H9 (cell line): Measurements from ENCODE around the gene TFIP11. TPM values are rescaled to one million over a fixed set of nuclear protein-coding genes. Genes with fewer than 3 reads are reported as not detected.

Experiments
- DNase-seq: peaks from one replicate; pipeline ENCODE4 v3.0.0-alpha.2; 2017
- H2AFZ ChIP-seq: one replicate; pipeline ENCODE4 v1.6.1; 2013; ENCODE audit warnings: mild to moderate bottlenecking, low read length, control low read depth, moderate library complexity
- H2AK5ac ChIP-seq: 2 replicates; pipeline ENCODE4 v1.6.1; 2013; ENCODE audit warnings: low read length, control low read depth, mixed read lengths; ENCODE audit not compliant: insufficient read length
- H2BK120ac ChIP-seq: one replicate; pipeline ENCODE4 v1.6.1; 2013; ENCODE audit warnings: low read depth, mild to moderate bottlenecking, low read length, control low read depth, inconsistent platforms; ENCODE audit not compliant: poor library complexity, severe bottlenecking
- H2BK12ac ChIP-seq: 2 replicates; pipeline ENCODE4 v1.6.1; 2013; ENCODE audit warnings: low read length, control low read depth, mixed read lengths, low read depth; ENCODE audit not compliant: insufficient read length
- H2BK15ac ChIP-seq: 2 replicates; pipeline ENCODE4 v1.6.1; 2013; ENCODE audit warnings: low read depth, low read length, control low read depth
- H2BK20ac ChIP-seq: one replicate; pipeline ENCODE4 v1.6.1; 2013; ENCODE audit warnings: low read depth, mild to moderate bottlenecking, low read length, control low read depth, inconsistent platforms; ENCODE audit not compliant: poor library complexity, severe bottlenecking
- H2BK5ac ChIP-seq: 2 replicates; pipeline ENCODE4 v1.6.1; 2013; ENCODE audit warnings: low read length, control low read depth, mixed read lengths; ENCODE audit not compliant: insufficient read length
- H3K14ac ChIP-seq: 2 replicates; pipeline ENCODE4 v1.6.1; 2013; ENCODE audit warnings: low read length, control low read depth; ENCODE audit not compliant: insufficient read depth
- H3K18ac ChIP-seq: 2 replicates; pipeline ENCODE4 v1.6.1; 2013; ENCODE audit warnings: low read depth, mild to moderate bottlenecking, mixed read lengths, low read length, control low read depth; ENCODE audit not compliant: insufficient read length
- H3K23ac ChIP-seq: 2 replicates; pipeline ENCODE4 v1.6.1; 2013; ENCODE audit warnings: low read length, control low read depth, mixed read lengths, low read depth; ENCODE audit not compliant: insufficient read length
- H3K23me2 ChIP-seq: 2 replicates; pipeline ENCODE4 v1.6.1; 2013; ENCODE audit warnings: low read depth, mild to moderate bottlenecking, mixed read lengths, low read length, control low read depth; ENCODE audit not compliant: insufficient read length, poor library complexity, severe bottlenecking
- H3K27ac ChIP-seq: 2 replicates; pipeline ENCODE4 v1.5.1; 2013; ENCODE audit warnings: low read length, control low read depth, mixed read lengths, low read depth; ENCODE audit not compliant: insufficient read length
- H3K27me3 ChIP-seq: 2 replicates; pipeline ENCODE4 v1.6.1; 2013; ENCODE audit warnings: low read length, control low read depth, inconsistent platforms; ENCODE audit not compliant: insufficient read depth
- H3K4ac ChIP-seq: 2 replicates; pipeline ENCODE4 v1.6.1; 2013; ENCODE audit warnings: low read depth, mild to moderate bottlenecking, control low read depth, inconsistent platforms, low read length, moderate library complexity
- H3K4me1 ChIP-seq: 2 replicates; pipeline ENCODE4 v1.6.1; 2013; ENCODE audit warnings: low read length, control low read depth, inconsistent platforms; ENCODE audit not compliant: insufficient read depth
- H3K4me2 ChIP-seq: 2 replicates; pipeline ENCODE4 v1.6.1; 2013; ENCODE audit warnings: low read length, control low read depth, mixed read lengths; ENCODE audit not compliant: insufficient read length, insufficient read depth
- H3K56ac ChIP-seq: 2 replicates; pipeline ENCODE4 v1.6.1; 2013; ENCODE audit warnings: low read depth, mild to moderate bottlenecking, mixed read lengths, low read length, control low read depth; ENCODE audit not compliant: insufficient read length
- H3K79me1 ChIP-seq: 2 replicates; pipeline ENCODE4 v1.6.1; 2013; ENCODE audit warnings: low read depth, mild to moderate bottlenecking, moderate library complexity, low read length, control low read depth, inconsistent platforms; ENCODE audit not compliant: insufficient read depth, poor library complexity, severe bottlenecking
- H3K79me2 ChIP-seq: 2 replicates; pipeline ENCODE4 v1.6.1; 2013; ENCODE audit warnings: low read length, control low read depth, inconsistent platforms; ENCODE audit not compliant: insufficient read depth
- H3K9ac ChIP-seq: 2 replicates; pipeline ENCODE4 v1.6.1; 2013; ENCODE audit warnings: low read length, control low read depth, mixed read lengths; ENCODE audit not compliant: insufficient read length; ENCODE audit errors: extremely low read depth
- H3K9me3 ChIP-seq: one replicate; pipeline ENCODE4 v1.6.1; 2013; ENCODE audit warnings: low read depth, low read length, inconsistent platforms; ENCODE audit not compliant: control insufficient read depth
- H3T11ph ChIP-seq: one replicate; pipeline ENCODE4 v1.6.1; 2013; ENCODE audit warnings: mild to moderate bottlenecking, low read length, control low read depth, inconsistent platforms
- H4K20me1 ChIP-seq: one replicate; pipeline ENCODE4 v1.6.1; 2013; ENCODE audit not compliant: control insufficient read depth, insufficient read length, insufficient read depth
- H4K5ac ChIP-seq: 2 replicates; pipeline ENCODE4 v1.6.1; 2013; ENCODE audit warnings: low read depth, mild to moderate bottlenecking, mixed read lengths, low read length, control low read depth; ENCODE audit not compliant: insufficient read length
- H4K8ac ChIP-seq: replicated peaks from 2 replicates; pipeline ENCODE4 v1.6.1; 2013; ENCODE audit warnings: low read length, control low read depth, mixed read lengths, low read depth; ENCODE audit not compliant: insufficient read length
- H4K91ac ChIP-seq: 2 replicates; pipeline ENCODE4 v1.6.1; 2013; ENCODE audit warnings: low read depth, mild to moderate bottlenecking, moderate library complexity, mixed read lengths, low read length, control low read depth; ENCODE audit not compliant: insufficient read length
- H3K27ac Mint-ChIP-seq, 3 experiments: 2 replicates in 2 of 3; 3 replicates in 1 of 3; pipeline ENCODE4 v1.8.0; 2020 to 2021; ENCODE audit warnings: mixed read lengths in 3 of 3, mild to moderate bottlenecking in 1 of 3, moderate library complexity in 1 of 3
- H3K27me3 Mint-ChIP-seq: 2 replicates; pipeline ENCODE4 v1.8.0; 2021; ENCODE audit warnings: low read depth, mild to moderate bottlenecking, moderate library complexity, mixed read lengths
- H3K36me3 Mint-ChIP-seq, 3 experiments: 2 replicates in 2 of 3; 3 replicates in 1 of 3; pipeline ENCODE4 v1.8.0; 2020 to 2021; ENCODE audit warnings: low read depth in 3 of 3, mixed read lengths in 3 of 3; ENCODE audit not compliant: insufficient read depth in 1 of 3
- H3K4me1 Mint-ChIP-seq, 2 experiments: 2 replicates each; pipeline ENCODE4 v1.8.0; 2020; ENCODE audit warnings: mixed read lengths in 2 of 2
- H3K4me3 Mint-ChIP-seq, 2 experiments: 2 replicates in 1 of 2; 3 replicates in 1 of 2; pipeline ENCODE4 v1.8.0; 2020 to 2021; ENCODE audit warnings: mild to moderate bottlenecking in 2 of 2, mixed read lengths in 2 of 2, moderate library complexity in 1 of 2
- H3K9me3 Mint-ChIP-seq, 2 experiments: 2 replicates in 1 of 2; 3 replicates in 1 of 2; pipeline ENCODE4 v1.8.0; 2020; ENCODE audit warnings: mild to moderate bottlenecking in 2 of 2, mixed read lengths in 2 of 2, moderate library complexity in 1 of 2
- WGBS: extraction: QIAGEN DNeasy Blood & Tissue Kit; methylation state at CpG from one replicate; pipeline ENCODE4 v1.1.7; 2013; ENCODE audit warnings: missing lambda C conversion rate, low lambda C conversion rate, mixed read lengths; ENCODE audit not compliant: insufficient read length; ENCODE audit errors: extremely low coverage; 5-methylcytosine and 5-hydroxymethylcytosine counted together
- long read RNA-seq: library from polyadenylated mRNA; unstranded; transcript quantifications from one replicate; pipeline ENCODE4 v2.0.0, GENCODE V29; 2020
- total RNA-seq: library from RNA; stranded (reverse); gene quantifications from 2 replicates; pipeline ENCODE4 v1.2.1, GENCODE V29; 2021
- TF ChIP-seq, protein P1 (sequence below): fragments of 200-600 bp; sonication (generic); conservative IDR thresholded peaks from 3 replicates; pipeline ENCODE4 v1.8.0; 2021; ENCODE audit warnings: antibody characterized with exemption, mild to moderate bottlenecking

The TFIP11 gene
- total RNA-seq: 36.4 and 37.7 TPM in 2 replicates
- long read RNA-seq, transcript TFIP11-201 (16 exons, 2,896 nt): minor isoform, 10 of 394 reads
- long read RNA-seq, transcript TFIP11-204 (15 exons, 3,586 nt): major isoform, 296 of 394 reads
- long read RNA-seq, transcript TFIP11-203 (14 exons, 2,974 nt): minor isoform, 28 of 394 reads
- long read RNA-seq, partial matches to known transcripts: 22 of 394 reads
- long read RNA-seq, other reads (novel, unspliced or antisense): 38 of 394 reads

DNA sequence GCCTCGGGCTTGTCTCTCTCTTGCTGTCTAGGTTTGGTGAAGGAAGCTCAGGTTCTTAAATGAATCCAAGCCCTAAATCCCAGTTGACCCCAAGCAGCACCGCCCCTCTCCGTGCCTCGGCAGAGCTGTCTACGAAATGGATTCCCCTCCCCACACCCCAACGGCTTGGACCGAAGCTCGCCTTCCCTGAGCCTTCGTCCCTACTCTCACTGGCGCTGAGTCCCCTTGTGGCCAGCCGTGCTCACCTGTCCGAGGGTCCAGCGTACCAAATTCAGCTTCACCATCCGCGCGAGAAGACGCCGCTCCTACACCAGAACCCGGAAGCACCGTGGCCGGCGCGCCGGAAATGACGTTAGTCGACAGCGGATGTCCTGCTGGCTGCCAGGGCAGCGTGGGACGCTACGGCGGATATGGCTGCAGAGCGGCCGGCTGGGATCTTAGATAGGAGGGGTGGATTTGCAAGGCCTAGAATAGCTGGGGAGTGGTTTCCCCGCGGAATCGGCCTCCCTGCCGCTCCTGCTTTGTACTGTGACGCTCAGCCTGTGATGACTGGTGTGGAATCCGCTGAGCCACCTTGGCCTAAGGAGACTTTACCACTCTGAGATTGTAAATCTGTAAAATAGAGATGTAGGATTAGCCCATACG is at the start of gene TFIP11:
TSS of gene TFIP11 (minus strand) at position 325 of the 645 bp plus-strand sequence. CDS start 2,201 bp downstream, outside the sequence.
- Histone ChIP-seq H4K91ac (no peak within 1 kb of the TSS), H2BK15ac (no peak within 1 kb of the TSS), H3K4me1 (peaks cover 3% of the 10 kb centered on the region), H2AK5ac (no peak within 1 kb of the TSS), H3K23ac (no peak within 1 kb of the TSS), H3K79me2 (peaks cover 3% of the 10 kb centered on the region; the same call in 1 of the 2 replicates), H3K18ac (no peak within 1 kb of the TSS), H3K14ac (peak within 1 kb of the TSS; percentile 65; the same call in 1 of the 2 replicates), H4K8ac (no peak within 1 kb of the TSS), H3K9me3 (no peaks in the 10 kb centered on the region), H3K9ac (peak within 1 kb of the TSS; percentile 88), H2BK20ac (no peak within 1 kb of the TSS), H2BK120ac (no peak within 1 kb of the TSS), H2AFZ (no peak within 1 kb of the TSS), H3K23me2 (peaks cover 10% of the 10 kb centered on the region), H3K79me1 (no peaks in the 10 kb centered on the region), H4K5ac (no peak within 1 kb of the TSS), H3K27me3 (no peaks in the 10 kb centered on the region), H3K56ac (no peak within 1 kb of the TSS), H3K4ac (no peak within 1 kb of the TSS), H3K27ac (no peak within 1 kb of the TSS), H4K20me1 (no peaks in the 10 kb centered on the region), H3T11ph (no peak within 1 kb of the TSS), H2BK5ac (no peak within 1 kb of the TSS), H3K4me2 (peak within 1 kb of the TSS; percentile 94), H2BK12ac (no peak within 1 kb of the TSS)
- peak within 1 kb of the TSS; percentile 98 to 99 (median 99) for H3K27ac Mint-ChIP-seq
- WGBS: no CpG with 5 or more reads among the region's 40 CpGs
- H3K4me3 Mint-ChIP-seq: peak within 1 kb of the TSS; percentile 100
- peaks cover 10 to 27% (median 17%) of the 10 kb centered on the region in 3 experiments; a peak in 6 of 7 replicates for H3K36me3 Mint-ChIP-seq
- H3K27me3 Mint-ChIP-seq: no peaks in the 10 kb centered on the region
- peak; percentile 97 for DNase-seq
- peaks cover 20 to 24% of the 10 kb centered on the region in 2 experiments for H3K4me1 Mint-ChIP-seq
- TF ChIP-seq, protein P1, sequence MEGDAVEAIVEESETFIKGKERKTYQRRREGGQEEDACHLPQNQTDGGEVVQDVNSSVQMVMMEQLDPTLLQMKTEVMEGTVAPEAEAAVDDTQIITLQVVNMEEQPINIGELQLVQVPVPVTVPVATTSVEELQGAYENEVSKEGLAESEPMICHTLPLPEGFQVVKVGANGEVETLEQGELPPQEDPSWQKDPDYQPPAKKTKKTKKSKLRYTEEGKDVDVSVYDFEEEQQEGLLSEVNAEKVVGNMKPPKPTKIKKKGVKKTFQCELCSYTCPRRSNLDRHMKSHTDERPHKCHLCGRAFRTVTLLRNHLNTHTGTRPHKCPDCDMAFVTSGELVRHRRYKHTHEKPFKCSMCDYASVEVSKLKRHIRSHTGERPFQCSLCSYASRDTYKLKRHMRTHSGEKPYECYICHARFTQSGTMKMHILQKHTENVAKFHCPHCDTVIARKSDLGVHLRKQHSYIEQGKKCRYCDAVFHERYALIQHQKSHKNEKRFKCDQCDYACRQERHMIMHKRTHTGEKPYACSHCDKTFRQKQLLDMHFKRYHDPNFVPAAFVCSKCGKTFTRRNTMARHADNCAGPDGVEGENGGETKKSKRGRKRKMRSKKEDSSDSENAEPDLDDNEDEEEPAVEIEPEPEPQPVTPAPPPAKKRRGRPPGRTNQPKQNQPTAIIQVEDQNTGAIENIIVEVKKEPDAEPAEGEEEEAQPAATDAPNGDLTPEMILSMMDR: peak; percentile 48
- no peaks in the 10 kb centered on the region for H3K9me3 Mint-ChIP-seq
